Stimulated activated CD8-positive, alpha-beta memory T cell treated with anti-CD3 and anti-CD28 coated beads, Interleukin-12 subunit alpha, Interleukin-12 subunit beta, amount 100 ng/mL, for 24 hours (primary cell): Measurements from ENCODE around the gene SPATA6.
"Not testable (repeated sequence)": the region's sequence is repeated elsewhere in the genome, so short reads cannot be mapped to it uniquely, and the experiment has no call there.

Experiments
- DNase-seq: peaks from one replicate; pipeline ENCODE4 v3.0.0-alpha.2; 2020; ENCODE audit errors: extremely low read depth

Gene SPATA6

GRCh38 chr1:48356901-48357300 is 115.1 kb downstream of the SPATA6 start:
- no peak for DNase-seq

DNA sequence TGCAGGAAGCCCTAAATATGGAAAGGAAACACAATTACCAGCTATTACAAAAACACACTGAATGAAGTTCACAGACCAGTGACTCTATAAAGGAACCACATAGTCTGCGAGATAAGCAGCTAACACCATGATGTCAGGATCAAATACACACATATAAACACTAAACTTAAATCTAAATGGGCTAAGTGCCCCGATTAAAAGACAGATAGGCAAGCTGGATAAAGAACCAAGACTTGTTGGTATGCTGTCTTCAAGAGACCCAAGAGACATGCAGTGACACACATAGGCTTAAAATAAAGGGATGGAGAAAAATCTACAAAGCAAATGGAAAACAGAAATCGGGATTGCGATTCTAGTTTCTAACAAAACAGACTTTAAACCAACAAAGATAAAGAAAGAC is 127.6 kb downstream of the SPATA6 start:
- DNase-seq, result no peak

- DNase-seq, result no peak
Measured at GRCh38 chr1:48341221-48341620, 130.8 kb downstream of the SPATA6 start.

DNA sequence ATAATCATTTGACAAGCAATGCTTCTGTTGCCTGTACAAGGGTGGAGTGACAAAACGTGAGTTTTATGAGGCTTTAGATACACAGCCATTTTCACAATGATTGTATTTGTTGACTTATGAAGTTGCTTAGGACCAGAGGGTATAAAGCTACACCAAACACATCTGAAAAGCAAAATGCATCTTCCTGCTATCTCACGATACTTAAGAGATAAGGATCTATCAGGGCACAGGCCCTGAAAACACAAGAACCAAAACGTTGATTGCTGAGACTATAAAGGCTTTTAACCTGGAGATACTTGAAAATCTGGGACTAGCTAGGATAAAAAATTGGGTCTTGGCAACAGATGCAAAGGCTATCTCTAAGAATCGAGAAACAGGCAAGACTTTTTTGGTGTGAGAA is 133.7 kb downstream of the SPATA6 start:
- DNase-seq, result no peak

DNA sequence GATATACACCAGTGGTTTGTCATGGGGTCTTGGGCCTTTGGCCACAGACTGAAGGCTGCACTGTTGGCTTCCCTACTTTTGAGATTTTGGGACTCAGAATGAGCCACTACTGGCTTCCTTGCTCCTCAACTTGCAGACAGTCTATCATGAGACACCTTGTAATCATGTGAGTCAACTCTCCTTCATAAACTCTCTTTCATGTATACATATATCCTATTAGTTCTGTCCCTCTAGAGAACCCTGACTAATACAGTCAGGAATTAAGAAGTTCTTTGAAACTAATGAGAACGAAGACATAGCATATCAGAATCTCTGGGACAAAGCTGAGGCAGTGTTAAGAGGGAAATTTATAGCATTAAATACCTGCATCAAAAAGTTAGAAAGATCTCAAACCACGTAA is 138.7 kb downstream of the SPATA6 start:
- DNase-seq, result no peak

DNA sequence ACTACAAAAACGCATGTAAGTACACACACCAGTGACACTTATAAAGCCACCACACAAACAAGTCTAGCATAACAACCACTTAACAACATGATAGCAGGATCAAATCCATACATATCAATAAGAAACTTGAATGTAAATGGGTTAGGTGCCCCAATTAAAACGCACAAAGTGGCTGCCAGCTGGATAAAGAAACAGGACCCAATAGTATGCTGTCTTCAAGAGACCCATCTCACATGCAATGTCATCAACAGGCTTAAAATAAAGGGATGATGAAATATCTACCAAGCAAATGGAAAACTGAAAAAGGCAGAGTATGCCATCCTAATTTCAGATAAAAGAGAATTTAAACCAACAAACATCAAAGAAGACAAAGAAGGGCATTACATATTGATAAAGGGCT is 139.9 kb downstream of the SPATA6 start:
- no peak for DNase-seq

- DNase-seq, result no peak
Measured at GRCh38 chr1:48329905-48330304, 142.1 kb downstream of the SPATA6 start.

- DNase-seq, result no peak
Measured at GRCh38 chr1:48329486-48329885, 142.5 kb downstream of the SPATA6 start.

GRCh38 chr1:48311829-48312228 is 160.2 kb downstream of the SPATA6 start:
- DNase-seq, result not testable (repeated sequence)

DNA sequence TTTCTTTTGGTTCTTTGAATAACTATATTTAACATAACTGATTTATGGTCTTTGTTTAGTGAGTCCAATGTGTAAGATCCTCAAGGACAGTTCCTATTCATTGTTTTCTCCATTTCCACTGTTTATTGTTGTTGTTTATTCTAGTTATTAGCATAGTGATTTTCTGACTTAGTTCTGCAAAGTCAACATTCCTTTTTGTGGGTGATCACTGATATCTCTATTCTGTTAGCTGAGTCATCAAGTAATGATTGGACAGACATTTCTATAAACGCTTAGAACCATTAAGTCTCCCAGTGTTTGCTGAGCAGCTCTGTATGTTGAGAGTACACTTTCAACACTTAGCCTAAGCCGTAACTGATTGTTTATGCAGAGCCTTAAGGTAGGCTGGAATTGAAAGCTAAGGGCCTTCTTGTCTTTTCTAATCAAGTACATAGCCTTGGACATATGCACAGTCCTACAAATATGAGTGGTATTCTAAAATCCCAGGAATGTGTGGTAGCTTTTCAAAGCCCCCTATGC is 162.4 kb downstream of the SPATA6 start:
- no peak for DNase-seq

DNA sequence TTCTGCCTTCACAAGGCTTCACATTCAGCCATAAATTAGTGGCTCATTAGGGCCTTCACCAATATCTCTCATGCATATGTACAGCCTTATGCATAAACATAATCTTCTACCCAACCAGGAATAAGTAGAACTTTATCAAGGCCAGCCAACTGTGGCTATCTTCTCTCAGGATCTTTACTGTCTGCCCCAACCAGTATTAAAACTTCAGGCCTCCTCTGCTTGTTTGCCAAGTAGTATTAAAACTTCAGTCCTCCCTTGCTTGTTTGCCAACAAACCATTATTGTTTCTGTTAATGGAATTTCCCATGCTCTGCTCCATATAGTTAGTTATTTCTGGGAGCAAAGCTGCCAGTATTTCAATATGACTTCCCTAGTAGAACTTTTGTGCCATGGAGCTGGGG is 169.4 kb downstream of the SPATA6 start:
- DNase-seq, result no peak

DNA sequence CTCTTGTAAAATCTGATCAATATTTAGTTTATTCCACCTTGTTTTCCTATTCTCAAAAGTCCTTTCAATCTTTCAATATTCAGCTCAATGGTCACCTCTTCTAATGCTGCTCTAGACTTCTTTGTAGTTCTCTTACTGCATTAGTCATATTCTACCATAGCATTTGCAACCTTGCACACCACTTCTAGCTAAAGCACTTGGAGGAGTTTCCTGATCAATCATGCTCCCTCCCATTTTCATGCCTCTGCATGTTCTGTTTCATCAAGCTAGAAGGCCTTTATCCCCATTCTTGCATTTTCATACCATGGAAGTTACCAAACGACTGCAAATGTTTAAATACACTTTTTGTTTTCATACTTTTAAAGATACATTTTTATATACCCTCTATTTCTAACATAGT is 177.3 kb downstream of the SPATA6 start:
- DNase-seq, result no peak

- DNase-seq, result not testable (repeated sequence)
Measured at GRCh38 chr1:48294094-48294493, 177.9 kb downstream of the SPATA6 start.

GRCh38 chr1:48292706-48293105 is 179.3 kb downstream of the SPATA6 start:
- DNase-seq, result no peak

DNA sequence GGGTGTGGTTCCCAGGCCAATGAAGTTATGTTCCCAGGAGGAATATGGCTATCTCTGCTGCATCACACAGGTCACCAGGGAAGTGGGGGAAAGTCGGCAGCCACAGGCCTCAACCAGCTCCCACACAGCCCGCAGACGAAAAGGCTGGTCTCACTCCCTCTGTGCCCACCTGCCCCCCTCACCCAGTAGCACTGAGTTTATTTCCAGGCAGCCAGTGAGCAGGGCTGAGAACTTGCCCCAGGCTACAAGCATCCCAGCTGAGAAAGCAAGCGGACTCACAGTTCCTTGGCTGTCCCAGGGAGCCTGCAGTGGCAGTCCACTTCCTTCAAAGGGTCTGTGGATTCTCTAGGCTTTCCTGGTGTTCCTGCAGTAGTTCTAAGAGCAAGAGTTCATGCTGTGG is 180.6 kb downstream of the SPATA6 start:
- DNase-seq, result no peak

DNA sequence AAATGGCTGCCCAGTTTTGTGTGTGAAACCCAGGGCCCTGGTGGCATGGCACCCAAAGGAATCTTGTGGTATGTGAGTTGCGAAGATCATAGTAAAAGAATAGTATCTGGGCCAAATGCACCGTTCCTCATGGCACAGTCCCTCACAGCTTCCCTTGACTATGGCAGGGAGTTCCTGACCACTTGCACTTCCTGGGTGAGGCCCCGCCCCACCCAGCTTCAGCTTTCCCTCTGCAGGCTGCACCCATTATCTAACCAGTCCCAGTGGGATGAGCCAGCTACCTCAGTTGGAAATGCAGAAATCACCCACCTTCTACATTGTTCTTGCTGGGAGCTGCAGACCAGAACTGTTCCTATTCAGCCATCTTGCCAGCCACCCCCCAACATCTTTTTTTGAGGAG is 186.5 kb downstream of the SPATA6 start:
- DNase-seq, result no peak

DNA sequence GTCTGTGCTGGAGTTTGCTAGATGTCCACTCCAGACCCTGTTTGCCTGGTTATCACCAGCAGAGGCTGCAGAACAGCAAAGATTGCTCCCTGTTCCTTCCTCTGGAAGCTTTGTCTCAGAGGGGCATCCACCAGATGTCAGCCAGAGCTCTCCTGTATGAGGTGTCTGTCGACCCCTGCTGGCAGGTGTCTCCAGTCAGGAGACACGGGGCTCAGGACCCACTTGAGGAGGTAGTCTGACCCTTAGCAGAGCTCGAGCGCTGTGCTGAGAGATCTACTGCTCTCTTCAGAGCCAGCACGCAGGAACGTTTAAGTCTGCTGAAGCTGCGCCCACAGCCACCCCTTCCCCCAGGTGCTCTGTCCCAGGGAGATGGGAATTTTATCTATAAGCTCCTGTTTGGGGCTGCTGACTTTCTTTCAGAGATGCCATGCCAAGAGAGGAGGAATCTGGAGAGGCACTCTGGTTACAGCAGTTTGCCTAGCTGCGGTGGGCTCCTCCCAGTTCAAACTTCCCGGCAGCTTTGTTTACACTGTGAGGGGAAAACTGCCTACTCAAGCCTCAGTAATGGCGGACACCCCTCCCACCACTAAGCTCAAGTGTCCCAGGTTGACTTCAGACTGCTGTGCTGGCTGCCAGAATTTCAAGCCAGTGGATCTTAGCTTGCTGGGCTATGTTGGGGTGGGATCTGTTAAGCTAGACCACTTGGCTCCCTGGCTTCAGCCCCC is 187.1 kb downstream of the SPATA6 start:
- not testable (repeated sequence) for DNase-seq

DNA sequence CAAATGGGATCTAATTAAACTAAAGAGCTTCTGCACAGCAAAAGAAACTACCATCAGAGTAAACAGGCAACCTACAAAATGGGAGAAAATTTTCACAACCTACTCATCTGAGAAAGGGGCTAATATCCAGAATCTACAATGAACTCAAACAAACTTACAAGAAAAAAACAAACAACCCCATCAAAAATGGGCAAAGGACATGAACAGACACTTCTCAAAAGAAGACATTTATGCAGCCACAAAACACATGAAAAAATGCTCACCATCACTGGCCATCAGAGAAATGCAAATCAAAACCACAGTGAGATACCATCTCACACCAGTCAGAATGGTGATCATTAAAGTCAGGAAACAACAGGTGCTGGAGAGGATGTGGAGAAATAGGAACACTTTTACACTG is 189.7 kb downstream of the SPATA6 start:
- DNase-seq, result not testable (repeated sequence)

GRCh38 chr1:48277437-48277836 is 194.6 kb downstream of the SPATA6 start:
- not testable (repeated sequence) for DNase-seq

GRCh38 chr1:48266576-48266975 is 205.4 kb downstream of the SPATA6 start:
- DNase-seq, result no peak

GRCh38 chr1:48263041-48263440 is 209.0 kb downstream of the SPATA6 start:
- no peak for DNase-seq

- no peak for DNase-seq
Measured at GRCh38 chr1:48261881-48262400, 210.1 kb downstream of the SPATA6 start.

DNA sequence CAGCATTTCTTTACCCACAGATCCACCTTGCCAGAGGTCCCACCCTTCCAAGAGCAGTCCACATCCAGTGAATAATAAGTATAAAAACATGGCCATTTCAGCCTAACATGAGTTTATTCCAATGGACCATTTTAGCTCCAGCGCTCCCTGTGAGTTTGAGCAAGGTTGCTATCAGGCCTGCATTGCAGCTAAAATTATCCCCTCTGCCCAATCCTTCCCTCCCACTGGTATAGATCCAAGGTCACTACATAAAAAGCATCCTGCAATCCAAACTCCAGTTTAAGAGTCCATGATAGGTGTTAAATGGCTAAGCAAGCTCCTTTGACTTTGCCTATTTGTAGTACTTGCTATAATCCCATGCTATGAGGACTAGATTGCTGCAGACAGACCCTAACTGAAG is 213.9 kb downstream of the SPATA6 start:
- no peak for DNase-seq

DNA sequence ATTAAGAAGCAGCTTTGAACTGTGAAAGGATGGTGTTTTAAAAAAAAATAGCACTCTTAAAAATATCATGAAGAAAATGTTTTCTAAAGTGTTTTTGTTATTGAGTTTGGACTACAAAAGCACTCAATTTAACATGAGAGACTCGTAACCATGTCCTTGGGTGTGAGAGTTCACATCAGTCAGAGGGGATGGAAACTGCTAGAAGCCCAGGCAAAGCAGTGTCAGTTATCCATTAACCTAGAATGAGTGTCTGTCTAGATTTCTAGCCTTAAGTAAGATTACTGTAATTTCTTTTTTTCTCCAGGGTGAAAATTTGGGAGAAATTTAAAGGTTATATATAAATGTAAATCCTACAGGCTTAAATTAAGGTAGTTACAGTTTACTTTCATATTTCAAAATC is 217.8 kb downstream of the SPATA6 start:
- DNase-seq, result no peak
